Measurements from ENCODE around the gene WWP2.
A peak's percentile ranks its signal among the peaks of the same experiment; 100 is the strongest.
"Not testable (repeated sequence)": the region's sequence is repeated elsewhere in the genome, so short reads cannot be mapped to it uniquely, and the experiment has no call there.

The WWP2 gene

DNA sequence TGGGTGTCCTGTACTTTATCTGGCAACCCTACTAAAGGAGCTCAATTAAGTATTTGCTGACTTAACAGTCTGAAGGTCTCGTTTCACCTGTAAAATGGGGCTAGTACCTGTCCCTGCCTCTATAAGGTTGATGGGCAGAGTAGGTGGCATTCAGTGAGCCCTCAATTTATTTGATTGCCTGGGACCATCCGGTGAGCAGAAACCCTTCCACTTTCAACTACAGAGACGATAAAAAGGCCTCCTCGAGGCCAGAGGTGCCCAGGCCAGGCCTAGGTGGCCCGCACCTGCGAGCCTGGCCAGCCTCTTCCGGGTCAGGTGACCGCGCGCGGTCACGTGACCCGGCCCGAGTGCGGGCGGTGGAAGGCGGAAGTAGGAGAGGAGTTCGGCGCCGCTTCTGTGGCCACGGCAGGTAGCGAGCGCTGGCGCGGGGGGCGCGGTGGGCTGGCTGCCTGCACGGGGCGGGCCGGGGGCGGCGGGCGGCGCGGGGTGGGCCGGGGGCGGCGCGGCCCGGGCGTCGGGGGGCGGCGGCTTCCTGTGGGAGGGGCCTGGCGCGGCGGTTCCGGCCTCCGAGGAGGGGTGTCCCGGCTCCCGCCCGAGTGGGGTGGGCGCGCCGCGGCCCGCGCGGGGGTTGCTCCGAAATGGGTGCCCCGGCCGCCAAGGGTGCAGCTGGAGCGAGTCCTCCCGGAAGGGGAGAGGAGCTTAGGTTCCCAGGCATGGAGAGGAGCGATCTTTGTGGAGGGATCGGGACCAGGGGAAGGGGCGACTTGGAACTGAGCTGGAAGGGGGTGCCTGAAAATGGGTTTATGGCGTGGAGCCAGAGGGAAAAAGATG is at the start of gene WWP2:
WWP2 (plus strand) TSS at position 350 of the 831 bp plus-strand sequence. CDS start 24,679 bp downstream, outside the sequence.
- peak; percentile 97 for DNase-seq

DNA sequence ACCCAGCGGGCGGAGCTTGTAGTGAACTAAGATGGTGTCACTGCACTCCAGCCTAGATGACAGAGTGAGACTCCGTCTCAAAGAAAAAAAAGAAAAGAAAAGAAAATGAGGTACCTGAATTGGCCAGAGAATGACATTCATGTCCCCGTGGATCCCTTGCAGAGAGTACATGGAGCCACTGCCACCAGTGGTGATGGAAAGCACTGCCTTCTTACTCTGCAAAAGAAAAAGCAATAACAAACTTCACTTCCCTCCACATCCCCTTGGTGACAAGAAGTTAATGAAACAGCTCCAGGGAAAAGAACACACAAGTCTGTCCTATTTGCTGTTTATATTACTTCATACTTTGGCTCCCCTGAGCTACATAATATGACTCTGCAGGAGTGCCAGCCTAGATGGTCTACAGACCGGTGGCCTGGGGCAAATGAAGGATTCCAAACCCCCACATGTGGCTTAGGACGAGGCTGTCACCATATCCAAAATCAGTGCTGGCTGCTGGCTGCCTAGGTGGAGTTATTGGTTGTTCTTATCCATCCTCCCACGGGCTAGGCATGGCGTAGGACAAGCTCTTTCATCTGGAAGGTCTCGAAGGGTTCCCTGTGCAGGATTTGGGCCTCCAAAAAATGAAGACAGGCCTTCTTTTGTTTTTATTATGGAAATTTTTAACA is 49.1 kb upstream of the WWP2 start:
- no peak for DNase-seq

DNA sequence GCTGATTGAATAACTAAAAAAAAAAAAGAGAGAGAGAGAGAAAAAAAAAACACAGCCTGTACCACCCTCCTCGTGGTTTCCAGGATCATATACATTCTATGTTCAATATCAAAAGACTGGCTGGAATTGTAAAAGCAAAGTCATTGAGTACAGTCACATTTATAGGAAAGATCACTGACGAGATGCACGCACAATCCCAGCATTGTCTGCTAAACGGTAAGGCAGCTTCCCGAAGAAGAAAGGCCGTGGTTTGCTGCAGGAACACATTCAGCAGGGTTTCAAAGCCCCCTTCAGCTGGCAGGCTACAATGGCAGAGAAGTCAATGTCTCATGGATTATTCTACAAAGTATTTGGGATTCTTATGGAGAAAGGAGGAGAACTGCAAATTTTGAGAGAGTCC is 45.1 kb upstream of the WWP2 start:
- no peak for DNase-seq

DNA sequence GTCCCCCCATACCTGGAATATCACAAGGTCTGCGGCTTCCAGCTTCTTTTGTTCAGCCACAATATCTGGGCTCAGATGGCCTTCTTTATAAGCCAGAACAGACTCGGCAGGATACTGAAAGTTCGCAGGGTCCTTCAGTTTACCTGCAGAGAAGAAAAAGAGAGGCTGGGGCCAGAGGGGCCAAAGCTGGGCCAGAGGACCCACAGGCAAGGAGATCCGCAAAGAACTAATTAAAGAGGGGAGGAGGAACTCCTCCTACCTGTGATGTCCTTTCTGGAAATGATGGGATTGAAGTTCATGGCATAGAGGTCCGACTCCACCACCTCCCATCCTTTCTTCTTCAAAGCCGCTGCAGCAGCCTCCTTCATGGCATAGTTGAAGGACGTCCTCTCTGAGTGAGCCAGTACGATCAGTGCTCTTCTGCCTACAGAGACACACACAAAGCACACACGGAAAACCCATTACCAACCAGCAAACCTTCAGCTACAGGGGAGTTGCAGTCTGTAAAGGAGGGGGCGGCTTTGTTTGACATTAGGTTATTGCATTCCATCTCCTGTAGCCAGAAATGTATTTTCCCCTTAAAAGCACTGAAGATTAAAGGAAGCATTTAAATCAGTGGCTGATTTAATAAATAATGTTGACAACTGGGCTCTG is 43.9 kb upstream of the WWP2 start:
- DNase-seq = no peak

DNA sequence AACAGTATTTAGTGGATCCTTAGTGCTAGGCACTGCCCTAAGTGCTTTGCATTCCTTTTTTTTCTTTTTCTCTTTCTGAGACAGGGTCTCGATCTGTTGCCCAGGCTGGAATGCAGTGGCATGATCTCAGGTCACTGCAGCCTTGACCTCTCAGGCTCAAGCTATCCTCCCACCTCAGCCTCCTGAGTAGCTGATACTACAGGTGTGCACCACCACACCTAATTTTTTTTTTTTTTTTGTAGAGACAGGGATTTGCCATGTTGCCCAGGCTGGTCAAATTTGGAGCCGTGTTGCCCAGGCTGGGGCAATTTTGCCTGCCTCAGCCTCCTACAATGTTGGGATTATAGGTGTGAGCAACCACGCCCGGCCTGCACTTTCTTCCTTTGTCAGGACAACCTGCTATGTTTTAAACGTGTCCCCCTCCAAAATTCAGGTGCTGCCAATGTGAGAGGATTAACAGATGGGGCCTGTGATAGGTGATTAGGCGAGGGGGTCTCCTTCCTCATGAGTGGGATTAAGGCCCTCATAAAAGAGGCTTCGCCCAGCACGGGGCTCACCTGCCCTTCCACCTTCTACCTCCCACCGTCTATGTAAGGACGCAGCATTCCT is 41.2 kb upstream of the WWP2 start:
- no peak for DNase-seq

DNA sequence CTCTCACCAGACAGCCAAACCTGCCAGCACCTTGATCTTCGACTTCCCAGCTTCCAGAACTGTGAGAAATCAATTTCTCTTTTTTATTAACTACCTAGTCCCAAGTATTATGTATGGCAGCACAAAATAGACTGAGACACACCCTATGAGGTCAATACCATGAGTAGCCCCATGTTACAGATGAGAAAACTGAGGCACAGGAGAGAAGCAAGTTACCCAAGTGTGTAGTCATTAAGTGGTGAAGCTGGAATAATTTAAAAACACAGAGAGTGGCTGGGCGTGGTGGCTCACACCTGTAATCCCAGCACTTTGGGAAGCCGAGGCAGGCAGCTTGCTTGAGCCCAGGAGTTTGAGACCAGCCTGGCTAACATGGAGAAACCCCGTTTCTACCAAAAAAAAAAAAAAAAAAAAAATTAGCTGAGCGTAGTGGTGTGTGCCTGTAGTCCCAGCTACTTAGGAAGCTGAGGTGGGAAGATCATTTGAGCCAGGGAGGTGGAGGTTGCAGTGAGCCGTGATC is 40.6 kb upstream of the WWP2 start:
- no peak for DNase-seq

DNA sequence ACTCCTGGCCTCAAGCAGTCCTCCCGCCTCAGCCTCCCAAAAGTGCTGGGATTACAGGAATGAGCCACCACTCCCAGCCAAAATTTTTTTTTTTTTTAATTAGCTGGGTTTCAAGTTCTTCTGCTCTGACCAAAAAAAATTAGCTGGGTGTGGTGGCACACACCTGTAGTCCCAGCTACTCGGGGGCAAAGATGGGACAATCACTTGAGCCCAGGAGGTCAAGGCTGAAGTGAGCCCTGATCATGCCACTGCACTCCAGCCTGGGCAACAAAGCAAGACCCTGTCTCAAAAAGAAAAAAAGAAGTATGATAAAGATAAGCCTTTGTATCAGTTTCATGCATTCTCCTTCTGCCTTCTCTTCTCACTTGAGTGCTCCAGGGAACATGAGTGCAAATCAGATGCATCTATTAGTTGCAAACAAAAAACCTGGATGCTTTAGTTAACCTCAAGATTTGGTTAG is 37.7 kb upstream of the WWP2 start:
- no peak for DNase-seq

DNA sequence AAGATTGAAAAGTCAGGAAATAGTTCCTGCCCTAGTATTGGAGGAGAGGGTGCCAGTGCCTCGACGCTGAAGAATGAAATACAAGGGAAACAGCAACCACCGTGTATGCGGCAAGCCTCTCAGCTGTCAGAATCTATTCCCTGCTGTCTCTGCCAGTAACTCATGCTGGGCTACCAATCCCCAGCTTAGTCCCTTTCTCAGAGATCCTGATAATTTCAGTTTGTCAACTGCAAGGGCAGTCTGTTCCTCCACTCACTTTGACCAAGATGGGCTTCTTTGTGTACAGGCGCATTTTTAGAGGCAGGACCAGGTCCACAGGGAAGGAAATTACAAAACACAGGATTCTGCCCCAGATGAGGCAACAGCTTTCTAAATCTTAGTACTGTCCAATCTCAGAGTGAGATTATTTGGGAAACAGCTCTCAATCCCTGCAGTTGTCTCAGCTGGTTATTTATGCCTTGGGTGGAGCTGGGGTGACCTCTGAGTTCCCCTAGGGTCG is 37.1 kb upstream of the WWP2 start:
- DNase-seq = no peak

DNA sequence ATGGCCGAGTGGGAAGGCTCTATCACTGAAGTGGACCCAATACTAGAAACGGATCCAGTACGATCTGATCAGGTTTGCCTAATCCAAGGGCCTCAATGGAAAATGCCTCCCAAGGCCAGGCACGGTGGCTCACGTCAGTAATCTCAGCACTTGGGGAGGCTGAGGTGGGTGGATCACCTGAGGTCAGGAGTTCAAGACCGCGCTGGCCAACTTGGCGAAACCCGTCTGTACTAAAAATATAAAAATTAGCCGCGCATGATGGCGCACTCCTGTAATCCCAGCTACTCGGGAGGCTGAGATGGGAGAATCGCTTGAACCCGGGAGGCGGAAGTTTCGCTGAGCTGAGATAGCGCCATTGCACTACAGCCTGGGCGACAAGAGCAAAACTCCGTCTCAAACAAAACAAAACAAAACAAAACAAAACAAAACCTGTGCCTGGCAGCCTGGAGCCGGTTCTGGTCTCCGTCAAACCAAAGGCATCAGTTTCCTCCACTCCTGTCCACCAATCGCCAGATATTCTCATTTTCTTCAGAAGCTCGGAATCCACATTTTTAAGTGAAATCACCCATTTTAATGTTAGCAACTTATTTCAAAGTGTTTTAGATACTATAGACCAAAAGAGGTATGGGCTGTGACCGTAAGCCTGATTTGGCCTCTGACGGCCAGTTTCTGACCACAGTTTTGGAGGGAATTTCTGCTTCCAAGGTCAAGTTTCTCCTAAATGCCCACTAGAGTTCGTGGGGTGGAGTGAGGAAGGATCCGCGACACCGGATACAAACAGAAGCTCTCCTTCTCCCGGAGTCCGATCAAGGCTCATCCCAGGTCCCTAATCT is 36.4 kb upstream of the WWP2 start:
- no peak for DNase-seq

DNA sequence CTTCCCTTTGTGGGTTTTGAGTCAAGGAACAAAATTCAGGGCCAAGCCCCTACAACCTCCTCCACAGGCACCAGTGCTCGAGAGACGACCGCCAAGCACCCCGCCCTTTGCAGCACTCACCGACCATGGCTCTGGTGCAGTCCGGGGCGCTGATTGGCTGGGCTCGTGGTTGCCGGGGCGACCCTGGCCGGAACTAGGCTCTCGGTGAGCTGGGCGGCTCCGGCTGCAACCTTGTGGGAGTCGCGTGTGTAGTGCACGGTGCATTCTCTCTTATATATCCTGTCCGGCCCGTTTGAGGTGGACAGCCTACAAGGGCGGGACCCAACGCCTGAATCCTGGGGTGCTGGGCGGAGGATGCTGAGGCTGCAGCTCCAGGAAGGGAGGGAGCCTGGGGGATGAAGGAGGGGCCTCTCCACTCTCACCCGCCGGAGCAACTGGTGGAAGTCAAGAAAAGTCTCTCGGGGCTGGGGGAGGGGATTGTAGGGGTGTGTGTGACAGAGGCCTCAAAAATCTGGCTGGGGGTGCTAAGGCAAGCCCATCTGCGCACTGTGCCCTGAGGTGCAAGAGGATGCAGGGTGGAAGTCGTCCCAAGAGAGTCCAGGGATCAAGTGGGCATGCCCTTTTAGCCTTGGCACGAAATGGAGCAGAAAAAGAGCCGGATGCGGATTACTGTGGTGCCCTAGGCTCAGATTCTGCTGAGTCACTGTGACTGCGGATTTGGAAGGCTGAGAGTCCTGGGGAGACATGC is 35.6 kb upstream of the WWP2 start, which contains the start of gene NQO1:
NQO1 (minus strand) TSS at position 248 of the 748 bp plus-strand sequence; CDS start at position 127, 121 bp downstream.
- peak; percentile 98 for DNase-seq

DNA sequence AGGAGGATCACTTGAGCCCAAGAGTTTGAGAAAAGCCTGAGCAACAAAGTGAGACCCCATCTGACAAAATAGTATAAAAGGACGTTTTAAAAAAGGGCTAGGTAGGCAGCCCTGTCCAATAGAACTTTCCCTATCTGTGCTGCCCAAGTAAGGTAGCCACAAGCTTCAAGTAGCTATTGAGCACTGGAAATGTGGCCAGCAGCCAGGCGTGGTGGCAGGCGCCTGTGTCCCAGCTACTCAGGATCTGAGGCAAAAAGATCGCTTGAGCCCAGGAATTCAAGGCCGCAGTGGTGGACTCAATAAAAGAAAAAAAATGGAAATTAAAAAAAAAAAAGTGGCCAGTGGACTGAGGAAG is 34.2 kb upstream of the WWP2 start:
- DNase-seq = no peak

DNA sequence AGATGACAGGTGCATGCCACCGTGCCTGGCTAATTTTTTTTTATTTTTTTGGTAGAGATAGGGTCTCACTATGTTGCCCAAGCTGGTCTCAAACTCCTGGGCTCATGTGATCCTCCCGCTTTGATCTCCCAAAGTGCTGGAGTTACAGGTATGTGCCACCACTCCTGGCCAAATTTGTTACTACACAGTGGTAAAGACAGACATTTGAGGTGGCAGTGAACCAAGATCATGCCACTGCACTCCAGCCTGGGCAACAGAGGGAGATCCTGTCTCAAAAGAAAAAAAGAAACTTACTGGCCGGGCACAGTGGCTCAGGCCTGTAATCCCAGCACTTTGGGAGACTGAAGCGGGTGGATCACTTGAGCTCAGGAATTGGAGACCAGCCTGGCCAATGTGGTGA is 33.1 kb upstream of the WWP2 start:
- DNase-seq = not testable (repeated sequence)

DNA sequence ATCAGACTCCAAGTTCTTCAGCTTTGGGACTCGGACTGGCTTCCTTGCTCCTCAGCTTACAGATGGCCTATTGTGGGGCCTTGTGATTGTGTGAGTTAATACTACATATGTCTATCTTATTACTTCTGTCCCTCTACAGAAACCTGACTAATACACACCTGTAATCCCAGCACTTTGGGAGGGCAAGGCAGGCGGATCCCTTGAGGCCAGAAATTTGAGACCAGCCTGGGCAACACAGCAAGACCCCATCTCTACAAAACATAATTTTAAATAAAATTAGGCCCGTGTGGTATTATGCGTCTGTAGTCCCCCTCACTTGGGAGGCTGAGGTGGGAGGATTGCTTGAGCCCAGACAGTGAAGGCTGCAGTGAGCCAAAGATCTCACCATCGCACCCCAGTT is 30.9 kb upstream of the WWP2 start:
- not testable (repeated sequence) for DNase-seq

DNA sequence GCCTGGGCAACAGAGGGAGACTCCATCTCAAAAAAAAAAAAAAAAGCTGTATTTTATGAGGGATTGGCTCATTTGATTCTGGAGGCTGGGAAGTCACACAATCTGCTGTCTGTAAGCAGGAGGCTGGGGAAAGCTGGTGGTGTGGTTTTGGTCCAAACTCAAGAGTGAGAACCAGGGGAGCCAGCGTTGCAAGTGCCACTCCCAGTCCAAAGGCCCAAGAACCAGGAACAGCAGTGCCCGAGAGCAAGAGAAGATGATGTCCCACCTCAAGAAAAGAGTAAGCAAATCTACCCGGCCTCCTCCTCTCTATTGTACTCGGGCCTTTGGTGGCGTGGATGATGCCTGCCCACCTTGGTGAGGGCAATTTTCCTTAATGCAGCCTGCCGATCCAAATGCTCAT is 30.0 kb upstream of the WWP2 start:
- DNase-seq = no peak

DNA sequence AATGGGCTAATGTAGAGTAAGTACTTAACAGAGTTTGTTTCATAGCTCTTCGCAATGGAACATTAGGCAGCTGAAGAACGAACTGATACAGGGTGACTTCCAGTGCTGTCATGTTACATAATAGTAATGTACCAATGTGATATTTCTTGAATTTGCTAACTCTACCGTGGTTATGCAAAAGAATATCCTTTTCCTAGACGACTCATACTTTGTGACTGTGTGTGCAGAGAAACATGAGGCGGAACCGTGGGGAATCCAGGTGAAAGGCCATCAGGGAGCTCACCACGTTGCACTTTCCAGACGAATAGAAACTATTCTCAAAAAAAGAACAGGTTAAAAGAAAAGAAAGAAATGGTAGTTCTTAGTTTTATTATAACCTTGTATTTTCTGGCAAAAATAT is 20.6 kb upstream of the WWP2 start:
- no peak for DNase-seq

DNA sequence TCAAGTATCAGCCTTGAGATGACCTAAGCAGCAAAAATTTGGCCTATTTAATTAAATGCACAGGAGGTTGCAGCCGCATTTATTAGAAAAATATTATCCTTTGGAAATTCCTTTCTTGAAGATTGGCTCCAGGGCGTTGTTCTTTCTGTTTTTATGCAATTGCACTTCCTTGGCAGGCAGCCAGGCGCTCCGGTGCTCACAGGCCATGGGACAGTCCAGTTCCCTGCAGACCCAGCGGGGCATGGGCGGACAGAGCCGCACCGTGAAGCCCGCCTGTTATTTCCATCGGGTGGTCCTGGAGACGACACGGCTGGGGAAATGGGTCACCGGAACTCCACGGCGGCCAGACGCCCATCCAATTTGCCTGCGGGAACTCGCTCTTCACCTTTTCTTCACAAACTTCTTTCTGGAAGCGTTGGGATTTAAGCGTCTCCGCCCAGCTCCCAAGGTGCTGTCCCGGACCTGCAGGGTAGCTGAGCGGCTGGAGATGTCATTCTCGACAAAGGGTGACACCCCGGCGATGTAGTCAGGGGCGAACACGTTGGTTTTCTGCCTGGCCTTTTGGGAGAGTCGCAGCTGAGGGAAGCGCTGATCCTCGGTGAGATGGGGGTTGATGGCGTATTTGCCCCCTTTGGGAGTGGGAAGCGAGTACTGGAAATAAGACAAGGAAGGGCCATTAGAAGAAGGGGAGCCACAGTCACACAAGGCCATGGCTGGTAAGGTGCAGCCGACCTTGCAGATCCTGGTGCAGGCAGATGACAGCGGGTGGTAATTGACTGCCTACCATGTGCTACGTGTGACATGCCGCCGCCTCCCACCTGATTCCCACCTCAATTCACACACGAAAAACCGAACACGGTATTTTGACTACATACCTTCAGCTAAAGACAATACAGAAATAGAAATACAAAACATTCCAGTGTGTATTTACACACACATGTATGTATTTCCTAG is 19.9 kb upstream of the WWP2 start:
- no peak for DNase-seq

DNA sequence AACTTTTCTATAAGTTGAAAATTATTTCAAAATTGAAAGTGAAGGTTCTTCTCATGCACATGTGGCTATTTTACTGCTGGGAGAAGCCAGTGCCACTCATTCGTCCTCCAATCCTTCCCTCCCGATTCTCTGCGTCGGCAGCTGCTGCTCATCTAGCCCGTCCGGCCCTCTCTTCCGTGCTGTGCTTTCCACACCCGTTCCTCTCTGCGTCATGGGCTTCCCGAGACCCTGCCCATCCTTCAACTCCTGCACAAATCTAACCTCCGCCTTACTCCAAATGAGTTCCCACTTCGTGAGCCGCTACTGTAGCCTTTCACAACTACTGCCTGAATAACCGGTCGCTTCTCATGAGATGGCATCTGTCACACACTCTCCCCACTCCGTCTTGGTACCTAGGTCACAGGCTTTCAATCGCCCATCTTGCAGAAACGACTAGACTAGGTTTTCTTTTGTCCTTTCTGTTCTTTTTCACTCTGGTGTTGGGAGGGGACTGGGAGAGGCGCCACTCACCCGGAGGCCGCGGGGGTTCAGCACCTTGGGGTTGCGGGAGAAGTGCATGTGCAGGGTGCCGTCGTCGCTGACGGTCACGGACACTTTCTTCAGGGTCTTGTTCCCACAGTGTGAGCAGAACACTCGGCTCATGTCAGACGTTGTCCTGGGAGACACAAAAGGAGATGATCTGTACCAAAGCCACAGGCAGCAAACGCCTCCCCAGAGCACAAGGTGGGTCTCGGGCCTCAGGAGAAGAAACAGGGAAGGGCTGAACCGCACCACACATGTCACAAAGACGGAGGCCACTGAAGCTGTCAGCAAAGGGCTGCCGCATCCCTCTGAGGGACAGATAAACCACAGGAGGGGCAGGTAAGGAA is 17.5 kb upstream of the WWP2 start:
- no peak for DNase-seq

DNA sequence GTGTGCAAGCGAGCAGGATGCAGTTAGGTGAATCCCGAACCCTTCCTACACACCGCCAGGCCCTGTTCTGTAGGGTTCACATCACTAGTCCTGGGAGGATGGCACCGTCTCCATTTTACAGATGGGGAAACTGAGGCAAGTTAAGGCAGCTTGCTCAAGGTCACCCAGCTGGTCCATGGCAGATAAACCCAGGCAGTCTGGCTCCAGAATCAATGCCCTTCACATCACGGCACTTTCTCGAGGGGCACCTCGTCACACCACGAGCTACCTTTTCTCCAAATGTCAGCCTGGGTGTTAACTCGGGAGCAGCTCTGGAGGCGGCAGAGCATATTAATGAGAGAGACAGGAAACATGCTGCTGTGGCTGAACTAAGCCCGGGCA is 16.9 kb upstream of the WWP2 start:
- DNase-seq = no peak

DNA sequence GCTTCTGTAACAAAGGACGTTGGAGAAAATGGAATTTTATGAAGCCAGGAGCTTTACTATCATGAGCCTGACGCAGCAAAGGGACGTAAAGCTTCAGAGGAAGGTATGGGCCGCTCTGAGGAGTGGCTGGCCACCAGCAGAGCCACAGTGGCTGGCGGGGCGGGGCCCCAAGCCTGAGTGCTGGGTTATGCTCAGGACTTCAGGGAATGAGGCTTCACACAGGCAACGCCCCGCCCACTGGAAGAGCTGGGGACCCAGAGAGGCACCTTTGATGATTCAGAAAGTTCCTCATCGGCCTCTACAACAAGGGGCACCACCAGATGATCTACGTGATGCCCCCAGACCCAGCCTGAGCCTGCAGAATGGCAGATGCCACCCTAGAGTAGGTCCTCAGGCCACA is 16.2 kb upstream of the WWP2 start:
- DNase-seq = no peak
